GM18868 (cell line): ENCODE measurements around the gene LCE4A.

Source experiments
- ATAC-seq: cut with Tn5 transposase; IDR thresholded peaks from one replicate; pipeline ENCODE4 v1.9.1; 2021; ENCODE audit warnings: mild to moderate bottlenecking, moderate library complexity; ENCODE audit not compliant: unreplicated experiment

The LCE4A gene

GRCh38 chr1:152745289-152745704, 37.3 kb downstream of the LCE4A start:
- no peak for ATAC-seq

- ATAC-seq = no peak
Observed at GRCh38 chr1:152745765-152746444, 37.9 kb downstream of the LCE4A start.

- no peak for ATAC-seq
Observed at GRCh38 chr1:152747831-152748230, 39.9 kb downstream of the LCE4A start.

- no peak for ATAC-seq
Observed at GRCh38 chr1:152752225-152752624, 44.3 kb downstream of the LCE4A start.

GRCh38 chr1:152753586-152753985, 45.6 kb downstream of the LCE4A start:
- ATAC-seq = no peak

- ATAC-seq = no peak
Observed at GRCh38 chr1:152756872-152757271, 48.9 kb downstream of the LCE4A start.

GRCh38 chr1:152757747-152758146, 49.8 kb downstream of the LCE4A start, which contains the start of gene KPRP:
KPRP (plus strand) TSS chr1:152758025; CDS start chr1:152759589, 1,564 bp downstream.
- ATAC-seq = no peak

GRCh38 chr1:152758636-152759035, 50.7 kb downstream of the LCE4A start:
- ATAC-seq = no peak
